Measurements from ENCODE around the gene HBZ.
"Not testable (repeated sequence)": the region's sequence is repeated elsewhere in the genome, so short reads cannot be mapped to it uniquely, and the experiment has no call there.

The HBZ gene

GRCh38 chr16:164827-165538 lies 12.5 kb downstream of the HBZ start:
- DNase-seq (ENCODE audit: low read depth in 2 of 2), result no peak

DNA sequence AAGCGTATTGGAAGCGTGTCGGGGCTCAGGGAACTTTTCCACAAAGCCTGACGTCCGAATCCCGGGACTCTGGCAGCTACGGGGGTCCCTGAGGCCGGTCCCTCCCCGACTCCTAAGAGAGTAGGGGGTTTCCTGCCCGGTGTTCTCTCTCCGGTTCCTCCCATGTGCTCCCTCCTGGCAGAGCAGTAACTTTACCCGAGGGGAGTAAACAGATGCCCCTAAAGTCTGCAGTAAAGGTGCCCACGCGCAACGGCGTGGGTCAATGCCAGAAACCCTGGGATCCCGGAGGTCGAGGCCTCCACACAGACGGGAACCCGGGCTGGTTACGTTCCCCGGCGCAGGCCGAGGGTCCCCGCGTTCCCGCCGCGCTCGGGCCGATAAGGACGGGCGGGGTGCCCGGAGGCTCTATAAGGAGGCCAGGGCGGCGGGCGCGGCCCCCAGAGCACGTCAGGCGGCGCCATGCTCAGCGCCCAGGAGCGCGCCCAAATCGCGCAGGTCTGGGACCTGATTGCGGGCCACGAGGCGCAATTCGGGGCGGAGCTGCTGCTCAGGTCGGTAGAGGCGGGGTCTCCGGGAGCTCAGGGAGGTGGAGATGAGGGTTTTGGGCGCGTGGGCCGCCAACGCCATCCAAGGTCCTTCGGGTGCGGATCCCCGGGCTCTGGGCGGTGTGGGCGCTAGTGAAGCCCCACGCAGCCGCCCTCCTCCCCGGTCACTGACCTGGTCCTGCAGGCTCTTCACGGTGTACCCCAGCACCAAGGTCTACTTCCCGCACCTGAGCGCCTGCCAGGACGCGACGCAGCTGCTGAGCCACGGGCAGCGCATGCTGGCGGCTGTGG lies 13.3 kb downstream of the HBZ start, which contains the start of gene HBM:
TSS of gene HBM (plus strand) at position 440 of the 836 bp plus-strand sequence. CDS start at position 460, 20 bp downstream.
- no peak for DNase-seq (ENCODE audit: low read depth in 2 of 2)

DNA sequence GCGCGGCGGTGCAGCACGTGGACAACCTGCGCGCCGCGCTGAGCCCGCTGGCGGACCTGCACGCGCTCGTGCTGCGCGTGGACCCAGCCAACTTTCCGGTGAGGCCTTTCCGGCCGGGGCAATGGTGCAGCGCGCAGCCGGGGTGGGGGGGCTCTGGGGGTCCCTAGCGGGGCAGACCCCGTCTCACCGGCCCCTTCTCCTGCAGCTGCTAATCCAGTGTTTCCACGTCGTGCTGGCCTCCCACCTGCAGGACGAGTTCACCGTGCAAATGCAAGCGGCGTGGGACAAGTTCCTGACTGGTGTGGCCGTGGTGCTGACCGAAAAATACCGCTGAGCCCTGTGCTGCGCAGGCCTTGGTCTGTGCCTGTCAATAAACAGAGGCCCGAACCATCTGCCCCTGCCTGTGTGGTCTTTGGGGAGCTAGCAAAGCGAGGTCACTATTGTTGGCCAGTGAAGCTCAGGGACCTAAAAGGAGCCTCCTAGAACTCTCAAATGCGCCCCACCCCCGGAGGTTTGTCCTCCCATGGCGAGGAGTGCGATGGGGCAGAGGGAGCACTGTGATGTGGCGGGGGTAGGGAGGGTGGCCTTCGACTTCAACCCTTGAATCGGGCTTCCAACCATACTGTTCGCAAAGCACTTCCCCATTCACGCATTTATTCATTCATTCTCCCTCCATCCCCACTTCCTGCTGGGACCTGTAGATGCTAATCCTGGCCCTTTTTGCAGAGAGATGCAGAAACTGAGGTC lies 14.1 kb downstream of the HBZ start:
- no peak for DNase-seq (ENCODE audit: low read depth in 2 of 2)

- no peak for DNase-seq (ENCODE audit: low read depth in 2 of 2)
These were observed 14.8 kb downstream of the HBZ start for GRCh38 chr16:167122-167690.

DNA sequence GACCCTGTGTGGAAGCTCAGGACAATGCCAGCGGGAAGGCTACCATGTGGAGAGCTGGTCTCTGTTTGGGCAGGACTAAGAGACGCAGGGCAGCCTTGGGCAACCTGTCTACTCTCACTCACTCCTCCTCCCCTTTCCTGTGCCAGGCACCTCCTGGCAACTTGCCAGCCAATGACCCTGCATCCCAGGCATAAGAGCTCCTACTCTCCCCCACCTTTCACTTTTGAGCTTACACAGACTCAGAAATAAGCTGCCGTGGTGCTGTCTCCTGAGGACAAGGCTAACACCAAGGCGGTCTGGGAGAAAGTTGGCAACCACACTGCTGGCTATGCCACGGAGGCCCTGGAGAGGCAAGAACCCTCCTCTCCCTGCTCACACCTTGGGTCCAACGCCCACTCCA lies 16.0 kb downstream of the HBZ start:
- no peak for DNase-seq (ENCODE audit: low read depth in 2 of 2)

DNA sequence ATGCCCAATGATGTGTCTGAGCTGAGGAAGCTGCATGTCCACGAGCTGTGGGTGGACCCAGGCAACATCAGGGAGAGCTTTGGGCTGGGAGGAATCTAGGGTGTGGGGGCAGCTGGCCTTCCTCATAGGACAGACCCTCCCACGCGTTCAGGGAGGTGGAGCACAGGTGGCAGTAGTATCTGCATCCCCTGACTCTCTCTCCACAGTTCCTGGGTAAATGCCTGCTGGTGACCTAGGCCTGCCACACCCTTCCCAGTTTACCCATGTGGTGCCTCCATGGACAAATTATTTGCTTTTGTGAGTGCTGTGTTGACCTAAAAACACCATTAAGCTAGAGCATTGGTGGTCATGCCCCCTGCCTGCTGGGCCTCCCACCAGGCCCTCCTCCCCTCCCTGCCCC lies 16.6 kb downstream of the HBZ start:
- no peak for DNase-seq (ENCODE audit: low read depth in 2 of 2)

DNA sequence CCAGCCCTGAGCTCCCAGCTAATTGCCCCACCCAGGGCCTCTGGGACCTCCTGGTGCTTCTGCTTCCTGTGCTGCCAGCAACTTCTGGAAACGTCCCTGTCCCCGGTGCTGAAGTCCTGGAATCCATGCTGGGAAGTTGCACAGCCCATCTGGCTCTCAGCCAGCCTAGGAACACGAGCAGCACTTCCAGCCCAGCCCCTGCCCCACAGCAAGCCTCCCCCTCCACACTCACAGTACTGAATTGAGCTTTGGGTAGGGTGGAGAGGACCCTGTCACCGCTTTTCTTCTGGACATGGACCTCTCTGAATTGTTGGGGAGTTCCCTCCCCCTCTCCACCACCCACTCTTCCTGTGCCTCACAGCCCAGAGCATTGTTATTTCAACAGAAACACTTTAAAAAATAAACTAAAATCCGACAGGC lies 17.7 kb downstream of the HBZ start:
- DNase-seq (ENCODE audit: low read depth in 2 of 2), result not testable (repeated sequence)

DNA sequence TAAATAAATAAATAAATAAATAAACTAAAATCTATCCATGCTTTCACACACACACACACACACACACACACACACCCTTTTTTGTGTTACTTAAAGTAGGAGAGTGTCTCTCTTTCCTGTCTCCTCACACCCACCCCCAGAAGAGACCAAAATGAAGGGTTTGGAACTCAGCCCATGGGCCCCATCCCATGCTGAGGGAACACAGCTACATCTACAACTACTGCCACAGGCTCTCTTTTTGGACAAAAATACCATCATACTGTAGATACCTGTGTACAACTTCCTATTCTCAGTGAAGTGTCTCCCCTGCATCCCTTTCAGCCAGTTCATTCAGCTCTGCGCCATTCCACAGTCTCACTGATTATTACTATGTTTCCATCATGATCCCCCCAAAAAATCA lies 18.3 kb downstream of the HBZ start:
- no peak for DNase-seq (ENCODE audit: low read depth in 2 of 2)

GRCh38 chr16:172374-172941 lies 20.0 kb downstream of the HBZ start, which contains the start of gene HBA2:
TSS of gene HBA2 (plus strand) at chr16:172876. CDS start at chr16:172913, 37 bp downstream.
- DNase-seq (ENCODE audit: low read depth in 2 of 2), result not testable (repeated sequence)

- not testable (repeated sequence) for DNase-seq (ENCODE audit: low read depth in 2 of 2)
These were observed 20.9 kb downstream of the HBZ start for GRCh38 chr16:173211-173854.

- not testable (repeated sequence) for DNase-seq (ENCODE audit: low read depth in 2 of 2)
These were observed 21.7 kb downstream of the HBZ start for GRCh38 chr16:173928-174769.

- no peak for DNase-seq (ENCODE audit: low read depth in 2 of 2)
These were observed 22.8 kb downstream of the HBZ start for GRCh38 chr16:175011-175949.

- not testable (repeated sequence) for DNase-seq (ENCODE audit: low read depth in 2 of 2)
These were observed 23.6 kb downstream of the HBZ start for GRCh38 chr16:176006-176405.

- DNase-seq (ENCODE audit: low read depth in 2 of 2), result not testable (repeated sequence)
These were observed 24.3 kb downstream of the HBZ start, which contains the start of gene HBA1 for GRCh38 chr16:176477-177382. TSS of gene HBA1 (plus strand) at chr16:176680. CDS start at chr16:176717, 37 bp downstream.

DNA sequence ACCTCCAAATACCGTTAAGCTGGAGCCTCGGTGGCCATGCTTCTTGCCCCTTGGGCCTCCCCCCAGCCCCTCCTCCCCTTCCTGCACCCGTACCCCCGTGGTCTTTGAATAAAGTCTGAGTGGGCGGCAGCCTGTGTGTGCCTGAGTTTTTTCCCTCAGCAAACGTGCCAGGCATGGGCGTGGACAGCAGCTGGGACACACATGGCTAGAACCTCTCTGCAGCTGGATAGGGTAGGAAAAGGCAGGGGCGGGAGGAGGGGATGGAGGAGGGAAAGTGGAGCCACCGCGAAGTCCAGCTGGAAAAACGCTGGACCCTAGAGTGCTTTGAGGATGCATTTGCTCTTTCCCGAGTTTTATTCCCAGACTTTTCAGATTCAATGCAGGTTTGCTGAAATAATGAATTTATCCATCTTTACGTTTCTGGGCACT lies 25.0 kb downstream of the HBZ start:
- no peak for DNase-seq (ENCODE audit: low read depth in 2 of 2)

- no peak for DNase-seq (ENCODE audit: low read depth in 2 of 2)
These were observed 25.7 kb downstream of the HBZ start for GRCh38 chr16:177981-178667.

- no peak for DNase-seq (ENCODE audit: low read depth in 2 of 2)
These were observed 26.2 kb downstream of the HBZ start for GRCh38 chr16:178668-179015.
